Thymus (tissue), 11 donors: ENCODE measurements around the gene LCP2. TPM values are rescaled to one million over a fixed set of nuclear protein-coding genes. Genes with fewer than 3 reads are reported as not detected.
A peak's percentile ranks its signal among the peaks of the same experiment; 100 is the strongest.

Experiments
- DNase-seq, 9 donors: peaks; one replicate each; pipeline ENCODE4 v3.0.0-alpha.2; 2013; ENCODE audit warnings: low spot score in 9 of 9, low read depth in 6 of 9, missing footprints in 1 of 9
- H3K27ac ChIP-seq, 2 donors: one replicate each; pipeline ENCODE4 v1.5.1; 2013; ENCODE audit warnings: control low read depth in 1 of 2, low read depth in 1 of 2, low read length in 1 of 2, mild to moderate bottlenecking in 1 of 2, moderate library complexity in 1 of 2
- H3K27me3 ChIP-seq, 2 donors: one replicate each; pipeline ENCODE4 v1.5.1; 2013; ENCODE audit warnings: low read length in 1 of 2; ENCODE audit not compliant: control insufficient read depth in 2 of 2, insufficient read depth in 1 of 2
- H3K36me3 ChIP-seq, 2 donors: one replicate each; pipeline ENCODE4 v1.5.1; 2013; ENCODE audit warnings: low read length in 1 of 2, mild to moderate bottlenecking in 1 of 2, moderate library complexity in 1 of 2; ENCODE audit not compliant: control insufficient read depth in 2 of 2, insufficient read depth in 2 of 2
- H3K4me1 ChIP-seq, 2 donors: one replicate each; pipeline ENCODE4 v1.5.1; 2013; ENCODE audit warnings: low read length in 2 of 2; ENCODE audit not compliant: control insufficient read depth in 2 of 2, insufficient read depth in 2 of 2
- H3K4me3 ChIP-seq, 2 donors: one replicate each; pipeline ENCODE4 v1.5.1; 2013; ENCODE audit warnings: low read length in 2 of 2, control low read depth in 1 of 2, mild to moderate bottlenecking in 1 of 2
- H3K9me3 ChIP-seq, 2 donors: one replicate each; pipeline ENCODE4 v1.5.1; 2013; ENCODE audit warnings: low read length in 1 of 2, mild to moderate bottlenecking in 1 of 2; ENCODE audit not compliant: control insufficient read depth in 2 of 2, insufficient read depth in 1 of 2
- WGBS: extraction: QIAGEN DNeasy Blood & Tissue Kit; methylation state at CpG from one replicate; pipeline ENCODE4 v1.1.7; 2013; 5-methylcytosine and 5-hydroxymethylcytosine counted together
- polyA plus RNA-seq: library from polyadenylated mRNA; stranded (reverse); fragments of 200-250 nt; gene quantifications from one replicate; pipeline ENCODE4 v1.2.3, GENCODE V29; 2013
- total RNA-seq: library from RNA; stranded (reverse); fragments of 120-200 nt; gene quantifications from one replicate; pipeline ENCODE4 v1.2.4, GENCODE V29; 2013
- donor health status: healthy.

Gene LCP2
- total and polyA plus RNA-seq, 2 donors, result 73.7 to 131 TPM

DNA sequence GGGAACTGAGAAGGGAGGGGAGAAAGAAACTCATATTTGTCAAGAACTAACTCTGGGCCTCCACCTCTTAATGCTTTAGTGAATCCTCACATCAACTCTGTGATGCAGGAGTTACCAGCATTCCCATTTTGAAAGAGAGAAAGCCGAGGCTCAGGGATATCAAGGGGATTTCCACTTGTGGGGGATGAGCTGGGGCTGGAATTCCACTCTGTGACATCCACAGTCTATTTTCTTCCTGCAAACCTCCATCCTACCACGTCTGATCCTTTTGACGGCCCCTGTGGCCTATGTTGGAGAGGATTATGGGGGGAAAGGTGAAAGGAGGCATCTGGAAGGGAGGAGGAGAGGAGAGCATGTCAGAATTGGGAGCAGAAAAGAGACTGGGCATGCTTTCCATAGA lies 9.0 kb downstream of the LCP2 start:
- peaks cover 69 to 87% of the 10 kb centered on the region in 2 donors for H3K36me3 ChIP-seq

DNA sequence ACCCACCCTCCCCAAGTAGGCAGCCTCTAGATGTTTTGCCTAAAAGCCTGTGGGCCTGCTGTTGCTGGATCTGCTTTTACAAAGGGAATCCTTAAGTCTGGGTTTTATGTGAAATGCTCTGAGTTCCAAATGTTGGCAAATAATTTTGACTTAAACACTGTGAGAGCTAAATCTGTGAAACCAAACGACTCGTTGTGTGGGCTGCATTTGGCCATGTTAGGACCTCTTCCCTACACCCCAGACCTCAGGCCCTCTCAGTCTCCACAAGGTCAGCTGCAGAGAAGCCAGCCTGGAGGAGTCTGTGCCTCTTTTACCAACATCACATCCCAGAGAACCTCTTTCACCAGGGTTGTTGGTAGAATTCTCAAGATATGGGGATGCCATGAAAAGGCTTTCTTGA lies 9.4 kb downstream of the LCP2 start:
- 84% methylated on average over 2 of the region's 2 CpGs for WGBS
- peak overlapping the region; percentile 64 to 65 for H3K27ac ChIP-seq
- peaks cover 73 to 87% of the 10 kb centered on the region in 2 donors for H3K36me3 ChIP-seq

More for the DNA sequence above, 9.0 kb downstream of the LCP2 start:
- peaks cover 34 to 79% of the 10 kb centered on the region in 2 donors for H3K4me1 ChIP-seq
- H3K9me3 ChIP-seq, result no peaks in the 10 kb centered on the region
- peak overlapping the region; percentile 64 to 65 for H3K27ac ChIP-seq
- no peak overlapping the region for H3K4me3 ChIP-seq
- DNase-seq, result no peak
- no peaks in the 10 kb centered on the region for H3K27me3 ChIP-seq
- WGBS, result 94% methylated on average over 3 of the region's 3 CpGs

DNA sequence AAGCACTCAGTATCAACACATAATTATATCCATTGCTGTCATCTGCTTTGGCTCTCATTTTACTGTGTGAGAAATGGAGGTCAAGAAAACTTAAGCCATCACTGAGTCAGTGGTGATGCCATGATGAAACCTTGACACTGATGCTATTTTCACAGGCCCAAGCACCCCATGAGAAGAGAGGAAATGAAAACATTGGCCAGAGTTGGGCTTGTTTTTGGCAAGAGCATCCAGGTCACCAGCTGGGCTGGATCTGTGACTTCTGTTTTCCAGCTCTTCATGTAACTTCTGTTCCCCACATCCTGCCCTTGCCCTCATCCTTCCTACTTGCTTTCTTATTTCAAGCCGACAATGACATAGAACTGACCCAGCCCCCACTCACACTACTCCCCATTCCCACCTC lies 10.0 kb downstream of the LCP2 start:
- Histone ChIP-seq H3K27ac (peak overlapping the region; percentile 65 to 72), H3K4me3 (no peak overlapping the region), H3K27me3 (no peaks in the 10 kb centered on the region), H3K9me3 (no peaks in the 10 kb centered on the region), H3K4me1 (peaks cover 31 to 78% of the 10 kb centered on the region in 2 donors), H3K36me3 (peaks cover 74 to 87% of the 10 kb centered on the region in 2 donors)
- no peak for DNase-seq
- WGBS, result 11% methylated on average over 1 of the region's 1 CpG

More for the DNA sequence above, 9.4 kb downstream of the LCP2 start:
- Histone ChIP-seq H3K9me3 (no peaks in the 10 kb centered on the region), H3K4me3 (no peak overlapping the region), H3K4me1 (peaks cover 32 to 79% of the 10 kb centered on the region in 2 donors), H3K27me3 (no peaks in the 10 kb centered on the region)
- DNase-seq, result no peak

DNA sequence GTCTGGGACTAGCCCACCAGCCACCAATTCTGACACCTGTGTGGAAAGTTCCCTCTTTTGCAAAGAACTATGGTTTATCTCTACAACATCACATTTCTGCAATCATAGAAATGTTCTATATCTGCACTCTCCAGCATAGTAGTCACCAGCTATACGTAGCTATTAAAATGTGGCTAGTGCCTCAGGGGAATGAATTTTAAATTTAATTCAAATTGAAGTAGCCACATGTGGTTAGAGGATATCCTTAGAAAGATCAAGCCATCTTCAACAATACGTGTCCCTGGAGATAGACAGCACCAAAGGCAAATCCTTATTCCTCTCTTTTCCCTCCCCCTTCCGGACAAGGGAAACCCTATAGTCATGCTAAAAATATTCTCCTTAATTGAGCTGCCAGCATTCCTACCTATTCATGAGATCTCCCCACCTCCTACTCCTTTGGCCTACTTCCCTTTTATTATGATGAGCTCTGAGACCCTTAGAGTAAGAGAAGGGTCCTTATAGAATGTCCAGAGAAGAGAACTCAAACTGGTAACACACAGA lies 11.1 kb downstream of the LCP2 start:
- peak overlapping the region; percentile 30 to 36 for H3K27ac ChIP-seq

DNA sequence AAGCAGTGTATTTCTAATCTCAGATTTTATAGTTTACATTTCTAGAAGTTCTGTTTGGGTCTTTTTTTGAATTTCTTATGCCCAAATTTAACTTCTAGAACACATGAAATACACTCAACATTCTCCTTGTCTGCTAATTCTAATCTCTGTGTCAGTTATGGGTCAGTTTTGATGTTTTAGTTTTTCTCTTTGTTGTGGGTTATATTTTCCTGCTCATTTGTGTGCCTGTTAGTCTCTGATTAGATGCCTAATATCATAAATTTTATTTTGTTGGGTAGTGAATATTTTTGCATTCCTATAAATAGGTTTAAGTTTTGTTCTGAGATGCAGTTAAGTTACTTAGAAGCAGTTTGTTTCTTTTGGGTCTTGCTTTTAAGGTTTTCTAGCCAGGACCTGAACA lies 12.4 kb downstream of the LCP2 start:
- no peak overlapping the region for H3K4me3 ChIP-seq
- no peaks in the 10 kb centered on the region for H3K27me3 ChIP-seq
- peaks cover 21 to 81% of the 10 kb centered on the region in 2 donors for H3K4me1 ChIP-seq
- H3K36me3 ChIP-seq, result peaks cover 56 to 86% of the 10 kb centered on the region in 2 donors
- DNase-seq, result no peak
- H3K9me3 ChIP-seq, result no peaks in the 10 kb centered on the region
- no peak overlapping the region for H3K27ac ChIP-seq

More for the DNA sequence above, 11.1 kb downstream of the LCP2 start:
- Histone ChIP-seq H3K27me3 (no peaks in the 10 kb centered on the region), H3K4me1 (peaks cover 26 to 79% of the 10 kb centered on the region in 2 donors), H3K36me3 (peaks cover 66 to 87% of the 10 kb centered on the region in 2 donors), H3K4me3 (no peak overlapping the region), H3K9me3 (no peaks in the 10 kb centered on the region)
- no peak for DNase-seq
- 88% methylated on average over 3 of the region's 3 CpGs for WGBS

DNA sequence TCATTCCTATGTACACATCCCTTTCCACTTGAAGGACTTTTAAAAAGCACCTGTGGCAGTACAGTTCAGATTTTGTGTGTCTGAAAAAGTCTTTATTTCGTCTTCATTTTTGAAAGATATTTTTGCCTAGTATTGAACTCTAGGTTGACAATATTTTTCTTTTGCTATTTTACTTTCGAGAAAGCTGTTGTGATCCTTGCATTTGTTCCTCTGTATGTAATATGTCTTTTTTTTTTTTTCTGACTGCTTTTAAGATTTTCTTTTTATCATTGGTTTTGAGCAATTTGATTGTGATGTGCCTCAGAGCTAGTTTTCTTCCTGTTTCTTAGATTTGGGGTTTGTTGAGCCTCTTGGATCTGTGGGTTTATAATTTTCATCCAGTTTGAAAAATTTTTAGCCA lies 13.3 kb downstream of the LCP2 start:
- Histone ChIP-seq H3K4me1 (peaks cover 27 to 82% of the 10 kb centered on the region in 2 donors), H3K9me3 (no peaks in the 10 kb centered on the region), H3K36me3 (peaks cover 48 to 84% of the 10 kb centered on the region in 2 donors), H3K4me3 (no peak overlapping the region), H3K27me3 (no peaks in the 10 kb centered on the region), H3K27ac (no peak overlapping the region)
- no peak for DNase-seq
- 90% methylated on average over 2 of the region's 2 CpGs for whole genome bisulfite sequencing

DNA sequence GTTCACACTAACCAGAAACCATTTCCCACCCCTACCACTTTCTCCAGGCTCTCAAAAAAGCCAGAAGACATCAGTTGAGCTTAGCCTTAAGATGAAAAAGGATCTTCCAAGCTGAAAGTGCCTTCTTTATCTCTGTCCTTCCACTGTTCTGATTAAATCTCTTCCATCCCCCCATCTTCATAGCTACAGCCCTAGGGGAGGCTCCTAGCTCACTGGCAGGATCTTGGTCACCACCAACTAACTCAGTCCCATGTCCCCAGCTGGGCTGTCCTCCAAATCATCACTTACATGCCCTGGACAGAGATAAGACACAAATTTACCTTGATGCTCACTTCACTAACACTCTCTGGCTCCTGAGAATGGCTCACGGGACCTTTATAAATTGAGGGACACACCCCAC lies 14.3 kb downstream of the LCP2 start:
- DNase-seq, result no peak
- H3K4me3 ChIP-seq, result no peak overlapping the region
- peaks cover 39 to 78% of the 10 kb centered on the region in 2 donors for H3K36me3 ChIP-seq
- H3K4me1 ChIP-seq, result peaks cover 24 to 82% of the 10 kb centered on the region in 2 donors
- no peaks in the 10 kb centered on the region for H3K9me3 ChIP-seq
- H3K27me3 ChIP-seq, result no peaks in the 10 kb centered on the region
- peak overlapping the region; percentile 53 to 75 for H3K27ac ChIP-seq
- WGBS, result 95% methylated on average over 1 of the region's 1 CpG

DNA sequence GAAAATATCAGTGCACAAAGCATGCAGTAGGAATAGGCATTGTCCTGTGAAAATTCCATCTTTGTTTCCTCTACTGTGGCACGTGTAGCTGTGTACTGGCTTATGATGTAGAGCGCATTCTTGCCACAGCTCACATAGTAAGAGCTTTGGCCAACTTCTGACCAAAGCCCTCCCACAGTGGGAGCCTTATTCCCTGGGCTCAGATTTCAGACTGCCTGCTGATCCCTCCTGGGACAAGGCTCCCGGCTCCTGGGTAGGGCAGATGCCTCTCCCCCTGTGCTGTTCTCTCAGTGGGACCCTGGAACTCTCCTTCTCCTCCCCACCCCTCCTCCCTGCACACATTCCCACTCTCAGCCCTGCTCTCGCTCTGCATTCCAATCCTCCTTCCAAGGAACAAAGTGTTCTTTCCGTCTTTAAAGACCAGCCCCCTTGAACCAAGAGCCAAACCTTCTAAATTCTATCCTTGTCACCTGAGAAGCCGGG lies 17.5 kb downstream of the LCP2 start:
- WGBS, result 75% methylated on average over 6 of the region's 6 CpGs
- no peak for DNase-seq
- no peaks in the 10 kb centered on the region for H3K27me3 ChIP-seq
- H3K4me3 ChIP-seq, result peak overlapping the region in 1 of 2 donors; percentile 3
- H3K36me3 ChIP-seq, result peaks cover 17 to 66% of the 10 kb centered on the region in 2 donors
- peak overlapping the region; percentile 91 to 97 for H3K27ac ChIP-seq
- H3K4me1 ChIP-seq, result peaks cover 32 to 86% of the 10 kb centered on the region in 2 donors
- H3K9me3 ChIP-seq, result no peaks in the 10 kb centered on the region

DNA sequence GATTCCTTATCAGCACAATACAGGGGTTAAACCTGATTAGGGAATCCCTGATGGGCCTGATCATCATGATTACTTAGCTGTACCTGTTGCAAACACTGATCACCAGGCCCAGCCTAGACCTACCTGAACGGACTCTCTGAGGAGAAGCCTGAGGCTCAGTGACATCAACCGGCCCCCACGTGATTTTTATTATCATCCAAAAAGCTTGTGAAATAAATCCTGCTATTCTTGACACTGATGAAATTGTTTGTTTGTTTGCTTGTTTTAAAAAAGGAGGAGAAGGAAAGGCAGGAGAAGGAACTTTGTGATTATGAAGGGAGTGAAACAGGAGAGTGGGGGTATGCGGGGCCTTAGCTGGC lies 18.1 kb downstream of the LCP2 start:
- DNase-seq, result no peak
- Histone ChIP-seq H3K27me3 (no peaks in the 10 kb centered on the region), H3K9me3 (no peaks in the 10 kb centered on the region), H3K27ac (peak overlapping the region; percentile 91 to 97), H3K4me3 (peak overlapping the region; percentile 24 to 28), H3K36me3 (peaks cover 20 to 70% of the 10 kb centered on the region in 2 donors), H3K4me1 (peaks cover 34 to 91% of the 10 kb centered on the region in 2 donors)
- WGBS, result 66% methylated on average over 4 of the region's 4 CpGs
